ENCODE measurements around the gene ADPRS.

DNA sequence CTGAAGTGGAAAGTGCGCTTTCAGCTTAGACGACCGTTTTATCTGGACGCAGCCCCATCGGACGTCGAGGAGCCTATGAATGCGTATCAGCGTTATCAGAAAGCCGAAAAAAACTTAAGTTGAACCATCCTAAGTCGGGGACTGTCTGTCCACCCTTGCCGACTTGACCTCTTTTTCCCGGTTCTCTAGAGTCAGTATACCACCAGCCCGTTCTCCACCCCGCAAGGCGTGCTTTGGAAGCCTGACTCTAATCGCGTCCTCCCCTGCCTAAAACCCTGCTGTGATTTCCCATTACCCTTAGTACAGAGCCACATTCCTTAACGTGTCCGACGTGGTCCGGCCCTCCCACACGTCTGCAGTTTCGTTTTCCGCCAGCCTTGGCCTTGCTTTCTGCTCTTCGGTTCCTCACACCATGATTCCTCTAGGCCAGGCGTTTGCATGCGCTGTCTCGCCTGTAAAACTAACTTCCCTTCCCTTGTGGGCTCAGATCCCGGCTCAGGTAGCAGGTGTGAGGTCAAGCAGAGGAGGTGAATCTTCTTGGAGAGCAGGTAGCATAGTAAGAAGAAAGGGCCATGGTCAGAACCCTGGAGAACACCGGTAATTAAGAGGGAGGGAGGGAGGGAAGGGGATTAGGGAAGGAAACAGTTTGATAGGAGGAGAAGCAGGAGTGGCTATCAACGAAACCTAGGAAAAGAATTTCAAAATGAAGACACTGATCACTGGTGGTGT, 865 bp downstream of the ADPRS start:
- TF ChIP-seq, protein P1, sequence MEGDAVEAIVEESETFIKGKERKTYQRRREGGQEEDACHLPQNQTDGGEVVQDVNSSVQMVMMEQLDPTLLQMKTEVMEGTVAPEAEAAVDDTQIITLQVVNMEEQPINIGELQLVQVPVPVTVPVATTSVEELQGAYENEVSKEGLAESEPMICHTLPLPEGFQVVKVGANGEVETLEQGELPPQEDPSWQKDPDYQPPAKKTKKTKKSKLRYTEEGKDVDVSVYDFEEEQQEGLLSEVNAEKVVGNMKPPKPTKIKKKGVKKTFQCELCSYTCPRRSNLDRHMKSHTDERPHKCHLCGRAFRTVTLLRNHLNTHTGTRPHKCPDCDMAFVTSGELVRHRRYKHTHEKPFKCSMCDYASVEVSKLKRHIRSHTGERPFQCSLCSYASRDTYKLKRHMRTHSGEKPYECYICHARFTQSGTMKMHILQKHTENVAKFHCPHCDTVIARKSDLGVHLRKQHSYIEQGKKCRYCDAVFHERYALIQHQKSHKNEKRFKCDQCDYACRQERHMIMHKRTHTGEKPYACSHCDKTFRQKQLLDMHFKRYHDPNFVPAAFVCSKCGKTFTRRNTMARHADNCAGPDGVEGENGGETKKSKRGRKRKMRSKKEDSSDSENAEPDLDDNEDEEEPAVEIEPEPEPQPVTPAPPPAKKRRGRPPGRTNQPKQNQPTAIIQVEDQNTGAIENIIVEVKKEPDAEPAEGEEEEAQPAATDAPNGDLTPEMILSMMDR (IDR thresholded peaks at IDR 0.05), result no peak
- TF ChIP-seq POLR2A (IDR thresholded peaks at IDR 0.05), result no peak
